Heart left ventricle (tissue), 16 donors: ENCODE data around the gene RWDD3. TPM values are rescaled to one million over a fixed set of nuclear protein-coding genes. Genes with fewer than 3 reads are reported as not detected.

Source experiments
- ATAC-seq, 4 donors: fragments of 200-7000 bp; cut with Tn5 transposase; one replicate each; pipeline ENCODE4 v1.9.1; 2020 to 2022; ENCODE audit warnings: moderate library complexity in 4 of 4, mild to moderate bottlenecking in 3 of 4, moderate number of reproducible peaks in 1 of 4
- DNase-seq, 5 donors: peaks; one replicate each; pipeline ENCODE4 v3.0.0-alpha.2; 2020
- H3K27ac ChIP-seq, 12 donors: fragments of 200-600 bp; sonication (generic) in 4 of 12; one replicate each; pipeline versions ENCODE4 v1.5.0 to v1.8.0; 2016 to 2022; ENCODE audit warnings: mild to moderate bottlenecking in 2 of 12
- H3K27me3 ChIP-seq, 9 donors: fragments of 200-600 bp; sonication (generic) in 2 of 9; one replicate each; pipeline versions ENCODE4 v1.5.1 to v1.8.0; 2016 to 2022; ENCODE audit warnings: mild to moderate bottlenecking in 3 of 9
- H3K36me3 ChIP-seq, 9 donors: fragments of 200-600 bp; sonication (generic) in 2 of 9; one replicate each; pipeline versions ENCODE4 v1.5.0 to v1.8.0; 2018 to 2022; ENCODE audit warnings: mild to moderate bottlenecking in 2 of 9
- H3K4me1 ChIP-seq, 12 donors: fragments of 200-600 bp; sonication (generic) in 4 of 12; one replicate each; pipeline versions ENCODE4 v1.5.0 to v1.8.0; 2016 to 2022; ENCODE audit warnings: mild to moderate bottlenecking in 3 of 12
- H3K4me3 ChIP-seq, 12 donors: fragments of 200-600 bp; sonication (generic) in 4 of 12; one replicate each; pipeline versions ENCODE4 v1.5.0 to v1.8.0; 2017 to 2022; ENCODE audit warnings: mild to moderate bottlenecking in 9 of 12, moderate library complexity in 4 of 12
- H3K9me3 ChIP-seq, 12 donors: fragments of 200-600 bp; sonication (generic) in 4 of 12; one replicate each; pipeline versions ENCODE4 v1.5.0 to v1.8.0; 2016 to 2022; ENCODE audit warnings: mild to moderate bottlenecking in 1 of 12
- CTCF ChIP-seq, 12 donors: fragments of 200-600 bp; sonication (generic) in 4 of 12; IDR thresholded peaks; one replicate each; pipeline versions ENCODE4 v1.5.0 to v1.8.0; 2018 to 2022; ENCODE audit warnings: antibody characterized with exemption in 12 of 12, mild to moderate bottlenecking in 5 of 12
- POLR2A ChIP-seq, 2 donors: fragments of 450-650 bp; IDR thresholded peaks; one replicate each; pipeline ENCODE4 v1.6.1; 2017; ENCODE audit warnings: antibody characterized with exemption in 2 of 2, mild to moderate bottlenecking in 2 of 2, moderate library complexity in 2 of 2
- WGBS, 4 donors: extraction: QIAGEN DNeasy Blood & Tissue Kit in 2 of 4; methylation state at CpG; one replicate each; pipeline versions ENCODE4 v1.1.5 to v1.1.7; 2013 to 2018; 5-methylcytosine and 5-hydroxymethylcytosine counted together
- intact Hi-C, 10 donors: fragments of 100-400 bp; cut with DNase I; formaldehyde crosslinking; loops; one replicate each; pipeline versions ENCODE4 v1.11.1 to v1.14.2; 2022
- polyA plus RNA-seq, 2 donors: library from polyadenylated mRNA; stranded (reverse); fragments of 200-250 nt; gene quantifications; one replicate each; pipeline ENCODE4 v1.2.3, GENCODE V29; 2013
- total RNA-seq, 9 donors: library from RNA; depleted of rRNA in 2 of 9; stranded (reverse); fragments of >200 nt in 2 of 9; fragmentation: NEBNext Ultra II Directional in 3 of 9; extraction: Animal tissue kit (Norgen Biotek cat#: 25700) in 3 of 9; gene quantifications; one replicate each; pipeline versions ENCODE4 v1.1.0 to v1.2.4, GENCODE V29; 2016 to 2023
- donor health status: ischemic (EF 13 %, LVEDD 7.1; RV severe dilation, severe dysfunction).
- donor health status: healthy with polysubstance abuse.
- donor health status: DM: no; HTN: yes; CAD: no.
- donor health status: DM: no; HTN: no; CAD: no.
- donor health status: ischemic (EF 25% LVEDD 6.9; RV normal size, moderate dysfunction).
- donor health status: ischemic (EF 25% LVEDD 5.7; RV mildly dilated, moderate dysfunction).
- donor health status: healthy.
- donor health status: DM: yes; HTN: yes; CAD: no.
- donor health status: ischemic (EF 35%, LVEDD 5.7; RV mildly dilated, moderate dysfunction).
- donor health status: nonischemic (EF 11% LVEDD 7.7; RV severe dilation, severe dysfunction).
- donor health status: DM: yes; HTN: yes; CAD: no.
- donor health status: PGD.
- donor health status: ischemic (EF 29% LVEDD 5.4; RV normal size, mild dysfunction).
- donor health status: nonischemic (EF 23%, LVEDD 6.1; RV moderate dilation, normal function).

Gene RWDD3
- total and polyA plus RNA-seq, 11 donors, result 8.9 to 41.1 (median 14.8) TPM

- Histone ChIP-seq H3K4me1 (peaks cover 0 to 11% (median 0%) of the 10 kb centered on the region in 12 donors), H3K27me3 (no peaks in the 10 kb centered on the region), H3K36me3 (no peaks in the 10 kb centered on the region), H3K27ac (no peak overlapping the region), H3K4me3 (no peak overlapping the region), H3K9me3 (peaks cover 0 to 7% (median 0%) of the 10 kb centered on the region in 12 donors)
- no peak for TF ChIP-seq POLR2A (IDR thresholded peaks at IDR 0.05)
- intact Hi-C loops, result no loop called here
- DNase-seq, result no peak
- ATAC-seq, result no peak
Observed at GRCh38 chr1:95209291-95209690, 24.7 kb upstream of the RWDD3 start.

- 90 to 96% (median 94%) methylated on average over 13 to 14 of the region's 14 CpGs for WGBS, 4 donors
- DNase-seq (no peak), ATAC-seq (no peak)
- Histone ChIP-seq H3K4me1 (no peaks in the 10 kb centered on the region), H3K27me3 (no peaks in the 10 kb centered on the region), H3K4me3 (no peak overlapping the region), H3K27ac (no peak overlapping the region), H3K36me3 (peaks cover 0 to 2% (median 0%) of the 10 kb centered on the region in 9 donors), H3K9me3 (peaks cover 0 to 7% (median 0%) of the 10 kb centered on the region in 12 donors)
- no peak for TF ChIP-seq CTCF (IDR thresholded peaks at IDR 0.05)
- TF ChIP-seq POLR2A (IDR thresholded peaks at IDR 0.05), result no peak
- intact Hi-C loops, result no loop called here
Observed at GRCh38 chr1:95216292-95216990, 17.6 kb upstream of the RWDD3 start.

GRCh38 chr1:95217371-95217770 lies 16.6 kb upstream of the RWDD3 start:
- TF ChIP-seq POLR2A (IDR thresholded peaks at IDR 0.05), result no peak
- Histone ChIP-seq H3K9me3 (no peaks in the 10 kb centered on the region), H3K27me3 (no peaks in the 10 kb centered on the region), H3K4me3 (no peak overlapping the region), H3K27ac (no peak overlapping the region), H3K4me1 (peaks cover 0 to under 1% (median 0%) of the 10 kb centered on the region in 12 donors), H3K36me3 (peaks cover 0 to 4% (median 0%) of the 10 kb centered on the region in 9 donors)
- intact Hi-C loops, result no loop called here
- ATAC-seq, result no peak
- 69 to 73% (median 72%) methylated on average over 1 of the region's 1 CpG for WGBS, 4 donors
- DNase-seq, result no peak

- Histone ChIP-seq H3K9me3 (no peaks in the 10 kb centered on the region), H3K27ac (no peak overlapping the region), H3K4me3 (no peak overlapping the region), H3K4me1 (peaks cover 0 to 12% (median 0%) of the 10 kb centered on the region in 12 donors), H3K36me3 (peaks cover 0 to 4% (median 0%) of the 10 kb centered on the region in 9 donors), H3K27me3 (no peaks in the 10 kb centered on the region)
- TF ChIP-seq CTCF (IDR thresholded peaks at IDR 0.05) (no peak), POLR2A (IDR thresholded peaks at IDR 0.05) (no peak)
- no peak for ATAC-seq
- no peak for DNase-seq
- WGBS, 4 donors, result 95 to 96% (median 95%) methylated on average over 4 of the region's 4 CpGs
- intact Hi-C loops, result no loop called here
Observed at GRCh38 chr1:95219407-95219806, 14.6 kb upstream of the RWDD3 start.

GRCh38 chr1:95221306-95221705 lies 12.7 kb upstream of the RWDD3 start:
- 89 to 94% (median 92%) methylated on average over 6 of the region's 6 CpGs for WGBS, 4 donors
- intact Hi-C loops, result no loop called here
- TF ChIP-seq CTCF (IDR thresholded peaks at IDR 0.05) (no peak), POLR2A (IDR thresholded peaks at IDR 0.05) (no peak)

More at GRCh38 chr1:95221306-95221705, 12.7 kb upstream of the RWDD3 start:
- ATAC-seq (no peak), DNase-seq (no peak)
- H3K36me3 ChIP-seq, result peaks cover 0 to 4% (median 0%) of the 10 kb centered on the region in 9 donors
- no peak overlapping the region for H3K27ac ChIP-seq
- peaks cover 0 to 12% (median 0%) of the 10 kb centered on the region in 12 donors for H3K4me1 ChIP-seq
- no peak overlapping the region for H3K4me3 ChIP-seq
- H3K27me3 ChIP-seq, result no peaks in the 10 kb centered on the region
- H3K9me3 ChIP-seq, result no peaks in the 10 kb centered on the region
